Measurements from ENCODE around the gene ARHGAP42.
"Not testable (repeated sequence)": the region's sequence is repeated elsewhere in the genome, so short reads cannot be mapped to it uniquely, and the experiment has no call there.

Gene ARHGAP42

DNA sequence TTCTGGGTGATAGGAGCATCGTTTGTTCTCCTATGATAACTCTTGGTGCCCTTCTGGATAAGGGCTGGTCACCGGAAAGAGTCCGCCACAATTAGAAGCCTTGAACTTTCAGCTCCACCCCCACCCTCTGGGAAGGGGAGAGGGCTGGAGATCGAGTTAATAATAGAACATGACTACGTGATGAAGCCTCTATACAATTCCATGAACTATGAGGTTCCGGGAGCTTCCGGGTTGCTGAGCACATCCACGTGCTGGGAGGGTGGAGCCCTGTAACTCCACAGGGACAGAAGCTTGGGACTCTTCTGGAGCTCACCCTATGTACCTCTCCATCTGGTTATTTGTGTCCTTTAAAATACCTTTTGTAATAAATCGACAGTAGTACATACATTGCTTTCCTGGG lies 40.3 kb downstream of the ARHGAP42 start:
- DNase-seq (ENCODE audit: low read depth) = no peak

DNA sequence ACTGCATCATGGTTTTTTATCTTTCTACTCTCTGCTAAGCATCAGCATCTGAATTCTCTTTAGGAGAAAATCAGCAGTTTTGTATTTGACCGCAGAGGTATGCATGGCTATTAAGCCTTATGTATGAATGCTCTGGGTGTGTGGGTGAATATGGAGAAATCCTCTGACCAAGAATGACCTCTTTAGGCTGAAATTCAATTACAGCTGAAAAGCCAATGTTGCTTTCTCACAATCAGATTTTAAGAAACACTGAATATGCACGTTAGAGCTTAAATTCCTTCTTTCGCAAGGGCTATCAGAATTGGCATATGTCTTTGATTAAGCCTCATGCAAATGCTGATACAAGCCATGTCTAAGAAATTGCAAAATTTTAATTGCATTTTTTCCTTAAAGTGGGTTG lies 43.2 kb downstream of the ARHGAP42 start:
- DNase-seq (ENCODE audit: low read depth) = no peak

DNA sequence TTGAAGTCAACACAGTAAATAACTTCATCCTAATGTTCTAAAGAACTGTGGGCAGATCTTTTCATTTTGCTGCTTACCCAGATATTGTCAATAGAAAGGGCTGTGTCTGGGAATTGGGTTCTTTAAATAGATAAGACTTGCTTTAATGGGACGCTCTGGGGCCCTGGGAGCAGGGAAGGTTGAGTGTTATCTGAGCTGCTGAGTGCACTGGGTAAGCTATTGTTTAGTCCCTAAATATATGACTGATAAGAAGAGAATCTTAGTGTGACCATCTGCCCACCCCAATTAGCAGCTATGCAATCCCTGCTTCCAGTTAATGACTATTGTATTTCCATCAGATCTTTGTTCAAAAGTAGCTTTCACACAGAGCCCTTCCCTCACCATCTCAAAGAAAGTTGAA lies 44.4 kb downstream of the ARHGAP42 start:
- no peak for DNase-seq (ENCODE audit: low read depth)

DNA sequence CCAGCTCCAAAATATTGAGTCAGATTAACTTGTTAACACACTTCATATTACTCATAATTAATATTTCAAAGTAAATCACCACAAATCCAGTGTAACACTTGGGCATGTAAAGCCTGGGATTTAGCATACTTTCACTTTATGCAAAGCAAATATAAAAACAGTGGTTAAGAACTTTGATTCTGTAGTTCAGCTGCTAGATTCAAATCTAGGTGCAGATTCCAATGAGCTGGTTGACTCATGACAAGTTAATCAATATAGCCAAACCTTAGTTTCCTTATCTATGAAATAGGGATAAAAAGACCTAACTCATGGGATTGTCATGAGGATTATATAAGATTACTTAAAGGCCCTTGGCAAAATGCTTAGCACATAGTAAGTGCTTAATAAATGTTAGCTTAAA lies 45.9 kb downstream of the ARHGAP42 start:
- no peak for DNase-seq (ENCODE audit: low read depth)

DNA sequence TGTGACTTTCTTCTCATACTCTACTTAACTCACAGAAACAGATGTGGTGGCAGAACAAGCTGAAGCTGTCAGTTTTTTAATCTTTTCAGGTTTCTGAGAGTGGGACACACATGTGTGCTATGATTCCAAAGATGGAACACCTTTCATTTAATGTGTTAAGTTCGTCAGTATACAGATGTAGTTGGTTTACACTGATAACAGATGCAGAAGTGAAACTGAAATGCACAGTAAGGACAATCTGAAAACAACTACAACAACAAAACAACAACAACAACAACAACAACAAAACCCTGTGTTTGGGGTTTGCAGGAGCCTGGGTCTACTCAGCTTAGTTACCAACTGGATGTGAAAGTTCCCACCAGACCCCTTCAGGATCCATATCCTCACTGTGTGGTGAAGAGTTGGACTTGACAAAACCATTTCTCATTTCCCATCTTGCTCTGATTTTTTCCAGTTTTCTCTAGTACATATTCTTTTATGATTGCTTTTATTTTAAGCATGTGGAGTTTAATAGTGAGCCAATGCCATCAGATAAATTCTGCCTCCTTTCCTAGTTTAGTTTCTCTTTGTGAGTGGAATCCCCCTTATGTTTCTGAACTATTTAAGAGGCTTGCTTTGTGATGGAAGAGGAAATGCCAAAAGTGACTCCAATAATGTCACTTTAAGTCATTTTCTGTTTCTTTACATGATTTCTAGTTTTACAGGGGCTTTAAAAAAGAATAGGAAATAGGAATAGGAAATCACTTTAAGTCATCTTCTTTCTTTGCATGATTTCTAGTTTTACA lies 47.8 kb downstream of the ARHGAP42 start:
- no peak for DNase-seq (ENCODE audit: low read depth)

DNA sequence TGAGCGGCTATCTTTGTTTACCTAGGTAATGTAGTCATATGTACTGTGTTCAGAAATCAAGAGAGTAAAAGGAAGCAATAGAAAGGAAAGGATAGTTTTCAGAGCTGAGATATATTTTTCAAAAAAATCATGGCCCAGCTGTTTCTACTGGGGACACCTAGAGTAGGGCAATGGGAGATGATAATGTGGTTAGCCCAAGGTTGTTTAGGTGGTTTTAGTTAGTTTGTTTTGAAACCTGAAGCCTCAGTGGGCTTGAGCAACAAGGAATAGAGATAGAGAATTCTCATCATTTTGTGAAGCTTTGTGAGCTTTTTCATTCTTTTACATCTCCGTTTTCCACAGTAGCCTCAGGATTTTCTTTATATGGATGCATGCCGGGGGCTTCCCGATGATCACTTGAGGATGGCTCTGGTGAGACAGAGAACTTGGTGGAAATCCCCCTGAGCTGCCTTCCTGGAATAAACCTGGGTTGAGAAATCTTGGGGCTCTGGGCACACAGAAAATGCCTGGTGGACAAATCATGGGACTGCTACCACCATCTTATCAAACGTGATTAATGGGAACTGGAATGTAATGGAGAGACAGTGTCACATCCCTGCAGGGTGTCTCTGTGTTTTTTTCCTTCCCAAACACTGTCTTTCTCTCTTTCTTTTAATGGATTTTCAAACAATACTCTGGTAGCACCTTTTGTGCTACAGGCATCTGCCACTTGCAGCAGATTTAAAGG lies 49.0 kb downstream of the ARHGAP42 start:
- no peak for DNase-seq (ENCODE audit: low read depth)

DNA sequence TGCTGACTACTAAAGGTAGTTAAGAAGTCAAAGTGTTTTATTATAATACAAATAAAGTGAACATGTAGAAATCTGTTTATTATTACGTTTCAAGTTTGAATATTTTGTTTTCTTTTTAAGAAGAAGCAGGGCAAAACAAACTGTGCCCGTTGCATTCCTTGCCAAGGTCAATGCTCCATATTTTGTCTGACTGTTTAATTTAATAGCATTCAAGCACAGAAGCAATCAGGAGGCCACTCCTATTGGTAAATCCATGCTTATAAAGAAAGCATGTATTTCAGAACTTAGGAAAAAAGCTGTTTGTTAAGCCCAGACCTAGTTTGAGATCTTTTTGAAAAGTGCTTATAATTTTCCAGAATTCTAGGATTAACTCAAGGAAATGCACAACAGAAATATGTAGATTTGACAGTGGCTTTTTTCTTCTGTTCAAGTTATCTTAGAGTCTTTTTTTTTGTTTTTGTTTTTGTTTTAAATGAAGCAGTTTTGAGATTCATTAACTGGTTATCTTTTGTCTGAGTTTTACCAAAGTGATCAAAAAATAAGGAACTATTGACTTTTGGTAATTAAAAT lies 51.7 kb downstream of the ARHGAP42 start:
- DNase-seq (ENCODE audit: low read depth) = no peak

DNA sequence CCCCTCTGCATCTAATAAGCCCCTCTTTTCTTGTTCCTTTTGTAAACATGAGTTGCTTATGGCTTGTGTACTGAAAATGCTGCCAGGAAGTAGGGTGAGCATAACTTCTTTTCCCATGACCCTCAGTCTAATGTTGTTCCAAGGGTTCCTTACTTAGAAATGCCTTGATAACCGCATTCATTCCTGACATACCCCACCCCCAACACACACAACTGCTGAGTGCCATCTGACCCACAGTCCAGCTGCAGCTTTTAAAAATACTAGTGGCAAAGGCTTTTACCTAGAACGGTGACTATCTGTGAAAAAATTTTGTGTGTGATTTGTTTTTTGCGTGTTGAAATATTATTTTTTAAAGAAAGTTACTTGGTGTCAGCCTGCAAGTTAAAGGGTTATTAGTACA lies 52.6 kb downstream of the ARHGAP42 start:
- DNase-seq (ENCODE audit: low read depth) = no peak

DNA sequence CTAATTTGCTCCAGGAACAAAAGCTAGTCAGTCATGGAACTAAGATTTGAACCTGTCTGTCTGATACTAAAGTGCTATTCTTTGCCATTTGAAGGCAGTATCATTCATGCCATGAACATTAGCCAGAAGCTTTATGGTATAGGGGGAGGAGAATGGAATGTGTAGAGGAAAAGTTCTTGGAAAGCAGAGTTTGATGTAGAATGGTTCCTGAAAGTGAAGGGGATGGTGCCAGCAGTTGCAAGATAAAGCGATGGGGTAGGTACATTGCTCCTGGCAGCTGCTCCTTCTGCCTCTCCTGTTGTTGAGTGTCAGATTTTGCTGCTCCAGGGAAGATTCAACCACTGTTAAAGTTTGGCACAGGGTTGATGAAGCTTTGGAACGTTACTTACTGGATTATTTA lies 53.4 kb downstream of the ARHGAP42 start:
- DNase-seq (ENCODE audit: low read depth) = no peak

DNA sequence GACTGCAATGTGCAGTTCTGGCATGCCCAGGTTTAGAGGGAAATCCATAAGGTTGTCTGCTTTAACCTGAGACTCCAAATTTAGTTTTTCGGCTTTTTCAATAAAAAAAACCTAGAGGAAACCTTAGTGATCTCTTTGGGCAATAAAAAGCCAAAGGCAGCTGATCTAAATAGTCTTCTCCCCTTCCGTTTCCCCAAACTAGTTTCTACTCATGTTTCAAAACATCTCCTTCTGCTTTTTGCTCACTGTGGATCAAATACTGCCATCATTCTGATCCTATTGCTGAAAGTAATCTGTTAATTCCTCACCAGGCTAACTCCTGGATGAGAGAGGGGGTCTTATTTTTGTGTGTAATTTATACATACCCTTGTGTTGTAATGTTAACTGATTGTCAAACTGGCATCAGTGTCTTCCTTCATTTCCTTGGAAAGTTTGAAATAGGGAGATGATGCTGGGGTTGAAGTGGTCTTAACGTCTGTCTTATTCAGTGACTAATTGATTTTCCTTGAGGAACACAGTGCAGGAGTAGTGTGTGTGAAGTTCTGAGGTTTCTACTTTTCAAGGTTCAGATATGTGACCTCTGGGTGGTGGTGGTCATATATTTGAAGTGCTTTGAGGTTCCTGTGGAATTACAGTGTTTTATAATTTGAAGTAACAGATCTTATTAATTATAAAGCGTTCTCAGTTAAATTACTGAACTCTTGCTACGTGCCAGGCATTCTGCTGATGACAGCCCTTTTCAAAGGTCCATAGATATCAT lies 55.0 kb downstream of the ARHGAP42 start:
- no peak for DNase-seq (ENCODE audit: low read depth)

DNA sequence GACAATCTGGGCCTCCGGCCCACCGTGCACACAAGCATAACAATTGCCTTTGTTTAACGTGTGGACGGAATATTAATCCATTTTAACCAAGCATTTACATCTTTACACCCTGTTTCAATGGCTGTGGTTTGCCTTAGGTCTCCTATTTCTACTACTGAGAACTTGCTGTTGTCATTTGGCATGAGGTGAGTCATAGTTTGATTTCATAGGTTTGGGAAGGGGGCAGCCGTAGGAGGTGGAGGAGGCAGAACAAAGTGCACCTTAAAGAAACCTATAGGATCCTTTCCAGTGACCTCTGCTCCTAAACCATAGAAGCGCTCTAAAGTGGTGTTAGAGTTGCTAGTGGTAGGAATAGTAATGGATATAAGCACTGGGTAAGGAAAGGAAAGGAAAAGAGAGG lies 59.4 kb downstream of the ARHGAP42 start:
- no peak for DNase-seq (ENCODE audit: low read depth)

DNA sequence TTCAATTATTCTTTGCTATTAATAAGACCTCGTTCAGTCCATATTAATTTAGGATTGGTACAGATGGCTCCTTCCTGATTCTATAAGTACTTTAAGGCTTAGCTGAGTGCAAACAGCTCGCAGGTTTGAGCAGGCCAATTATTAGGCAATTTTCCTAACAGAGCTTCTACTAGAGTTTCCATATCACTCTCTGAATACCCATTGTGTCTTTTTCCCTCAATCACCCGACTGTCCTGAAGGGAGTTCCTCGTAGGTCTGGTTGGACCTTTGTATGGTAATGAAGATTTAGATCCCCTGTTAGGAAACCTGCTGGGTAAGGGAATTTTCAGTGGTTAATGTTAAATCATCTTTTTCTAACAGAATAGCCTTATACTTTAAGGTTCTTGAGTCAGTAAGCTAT lies 61.1 kb downstream of the ARHGAP42 start:
- DNase-seq (ENCODE audit: low read depth) = no peak

DNA sequence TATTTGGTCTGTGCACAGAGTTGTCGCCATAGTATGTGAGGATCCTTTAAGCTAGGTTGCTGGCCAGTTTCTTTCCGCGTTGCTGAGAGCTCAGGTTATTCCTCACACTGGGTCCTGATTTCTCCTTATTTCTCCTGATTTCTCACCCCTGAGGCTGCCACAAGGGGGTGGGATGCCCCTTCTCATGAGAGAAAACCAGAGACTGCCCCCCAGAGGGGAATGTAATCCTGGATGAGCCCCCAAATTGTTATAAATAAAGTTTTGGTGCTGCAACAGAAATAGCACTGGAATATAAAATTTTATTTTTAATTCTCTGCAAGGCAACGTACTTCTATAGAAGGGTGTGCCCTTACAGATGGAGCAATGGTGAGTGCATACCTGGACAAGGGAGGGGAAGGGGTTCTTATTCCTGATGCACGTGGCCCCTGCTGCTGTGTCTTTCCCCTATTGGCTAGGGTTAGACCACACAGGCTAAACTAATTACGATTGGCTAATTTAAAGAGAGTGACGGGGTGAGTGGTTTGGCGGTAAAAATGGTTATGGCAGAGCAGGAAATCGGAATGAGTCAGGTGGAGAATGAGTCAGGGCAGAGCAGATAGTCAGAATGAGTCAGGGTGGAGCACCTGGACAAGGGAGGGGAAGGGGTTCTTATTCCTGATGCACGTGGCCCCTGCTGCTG lies 62.9 kb downstream of the ARHGAP42 start:
- not testable (repeated sequence) for DNase-seq (ENCODE audit: low read depth)

DNA sequence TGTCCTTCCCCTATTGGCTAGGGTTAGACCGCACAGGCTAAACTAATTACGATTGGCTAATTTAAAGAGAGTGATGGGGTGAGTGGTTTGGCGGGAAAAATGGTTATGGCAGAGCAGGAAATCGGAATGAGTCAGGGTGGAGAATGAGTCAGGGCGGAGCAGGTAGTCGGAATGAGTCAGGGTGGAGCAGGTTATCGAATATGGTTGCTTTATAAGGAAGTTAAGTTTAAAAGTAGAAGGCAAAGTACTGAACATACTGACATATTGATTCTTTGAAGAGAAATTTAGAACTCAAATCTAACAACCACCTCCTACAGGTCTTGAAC lies 63.4 kb downstream of the ARHGAP42 start:
- not testable (repeated sequence) for DNase-seq (ENCODE audit: low read depth)

DNA sequence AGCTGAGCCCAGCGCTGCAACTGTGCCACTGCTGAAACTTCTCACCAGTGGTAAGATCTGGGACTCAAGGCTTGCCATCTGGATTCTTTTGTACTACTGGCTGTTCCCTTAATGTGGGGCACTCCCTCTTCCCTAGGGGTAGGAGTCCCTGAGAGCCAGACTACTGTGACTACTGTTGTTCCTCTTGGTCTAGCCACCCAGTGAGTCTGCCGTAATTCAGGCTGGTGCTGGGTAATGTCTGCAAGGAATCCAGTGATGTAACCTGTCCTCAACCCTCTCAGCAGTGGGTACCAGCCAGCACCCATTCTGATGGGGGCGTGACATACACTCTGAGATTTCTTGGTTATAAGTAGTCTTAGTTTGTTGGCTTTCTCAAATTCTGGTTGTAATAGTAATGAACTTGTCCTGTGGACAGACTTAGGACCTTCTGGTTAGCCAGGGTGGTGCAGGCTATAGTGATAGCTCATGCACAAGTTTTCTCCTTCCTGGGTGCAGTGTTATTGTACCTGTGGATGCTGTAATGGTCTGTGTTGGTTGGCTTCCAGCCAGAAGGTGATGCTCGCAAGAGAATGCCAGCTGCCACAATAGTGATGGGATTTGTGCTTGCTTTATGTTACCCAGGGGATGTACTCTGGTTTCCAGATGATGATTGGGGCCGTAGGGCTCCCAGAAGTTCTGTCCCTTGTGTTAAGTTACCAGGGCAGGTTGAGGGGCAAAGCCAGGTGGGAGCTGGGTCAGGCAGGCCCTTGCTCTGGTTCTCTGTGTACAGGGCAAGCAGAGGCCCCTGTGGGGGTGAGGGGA lies 65.5 kb downstream of the ARHGAP42 start:
- DNase-seq (ENCODE audit: low read depth) = no peak

DNA sequence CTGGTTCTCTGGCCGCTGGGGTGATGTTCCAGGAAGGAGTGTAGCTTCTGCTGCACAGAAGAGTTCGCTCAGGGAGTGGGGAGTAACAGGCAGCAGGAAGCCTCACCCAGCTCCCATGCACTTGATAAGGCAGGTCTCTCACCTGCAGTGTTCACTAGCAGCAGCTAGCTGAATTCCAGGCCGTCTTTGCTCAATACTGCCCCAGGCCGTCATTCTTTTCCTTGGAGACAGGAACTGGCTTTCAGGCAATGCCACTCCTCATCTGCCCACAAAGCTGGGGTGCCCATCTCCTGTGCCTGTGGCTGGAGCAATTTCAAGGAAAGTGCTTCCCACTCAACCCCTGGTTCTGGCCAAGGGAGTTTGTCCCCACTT lies 66.1 kb downstream of the ARHGAP42 start:
- no peak for DNase-seq (ENCODE audit: low read depth)

DNA sequence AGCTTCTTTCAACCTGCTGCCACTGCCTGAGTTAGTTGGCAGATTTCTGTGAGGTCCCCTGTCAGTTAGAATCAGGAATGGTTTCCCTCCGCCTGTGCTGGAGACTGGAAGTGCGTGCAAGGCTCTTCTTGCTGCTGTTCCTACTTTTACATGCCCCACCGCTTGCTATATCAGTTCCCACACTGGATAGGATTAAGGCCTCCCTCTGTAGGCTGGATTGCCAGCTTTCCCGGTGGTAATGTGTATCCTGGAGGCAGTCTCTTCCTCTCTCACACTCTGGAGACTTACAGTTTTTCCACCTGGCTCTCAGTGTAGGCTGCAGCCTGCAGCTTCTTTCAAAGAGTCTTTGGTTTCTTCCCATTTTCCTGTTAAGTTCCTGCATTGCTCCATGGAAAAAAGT lies 66.5 kb downstream of the ARHGAP42 start:
- DNase-seq (ENCODE audit: low read depth) = no peak

DNA sequence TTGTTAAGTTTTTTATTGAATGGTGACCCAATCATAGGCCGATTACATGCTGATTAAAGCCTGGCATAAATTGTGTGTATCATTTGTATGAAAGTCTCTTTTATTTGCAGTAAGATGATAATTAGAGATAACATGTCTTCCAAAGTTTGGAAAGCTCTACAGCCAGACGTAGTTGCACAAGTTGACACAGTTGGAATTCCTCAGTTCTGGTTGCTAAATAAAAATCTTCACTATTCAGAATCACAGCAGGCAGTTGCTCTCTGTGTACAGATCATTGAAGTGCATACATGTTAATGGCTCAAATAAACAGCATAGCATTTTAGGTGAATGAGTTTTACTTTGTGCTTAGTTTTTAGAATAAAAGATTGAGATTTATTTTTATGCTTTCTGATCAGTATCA lies 69.5 kb downstream of the ARHGAP42 start:
- DNase-seq (ENCODE audit: low read depth) = no peak

DNA sequence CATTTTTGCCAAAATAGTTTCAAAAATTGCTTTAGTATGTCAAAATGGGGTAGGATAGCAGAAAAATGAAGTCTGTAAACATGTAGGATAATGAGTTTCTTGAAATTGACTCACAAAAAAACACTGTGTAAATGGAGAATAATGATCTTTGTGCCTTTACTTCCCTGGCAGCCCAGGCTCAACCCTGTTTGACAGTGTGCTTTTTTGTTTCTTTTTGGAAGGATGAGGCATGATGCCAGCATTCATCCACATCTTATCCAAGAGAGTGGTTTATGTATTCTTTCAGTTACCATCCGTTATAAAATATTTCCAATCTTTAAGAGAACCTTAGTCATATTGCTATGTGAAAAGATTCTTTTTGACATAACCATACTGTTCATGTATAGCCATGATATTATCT lies 70.6 kb downstream of the ARHGAP42 start:
- no peak for DNase-seq (ENCODE audit: low read depth)

DNA sequence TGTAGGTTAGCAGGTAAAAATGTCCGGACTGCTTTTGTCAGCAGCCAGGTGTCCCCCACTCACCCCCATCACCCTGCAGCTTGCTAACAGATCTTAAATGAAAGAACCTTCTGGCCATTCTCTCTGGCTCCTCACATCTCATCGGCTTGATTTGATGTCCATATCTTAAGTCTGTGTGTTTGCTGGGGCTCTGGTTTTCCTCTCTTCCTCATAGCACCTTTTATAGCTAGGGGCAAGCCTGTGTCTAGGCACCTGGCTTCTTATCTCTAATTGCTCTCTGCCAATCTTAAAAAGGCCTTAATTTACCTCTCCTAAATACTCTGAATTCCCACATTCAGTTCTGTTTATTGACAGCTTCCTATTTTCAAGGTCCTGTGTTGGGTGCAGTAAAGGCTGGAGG lies 72.0 kb downstream of the ARHGAP42 start:
- no peak for DNase-seq (ENCODE audit: low read depth)

DNA sequence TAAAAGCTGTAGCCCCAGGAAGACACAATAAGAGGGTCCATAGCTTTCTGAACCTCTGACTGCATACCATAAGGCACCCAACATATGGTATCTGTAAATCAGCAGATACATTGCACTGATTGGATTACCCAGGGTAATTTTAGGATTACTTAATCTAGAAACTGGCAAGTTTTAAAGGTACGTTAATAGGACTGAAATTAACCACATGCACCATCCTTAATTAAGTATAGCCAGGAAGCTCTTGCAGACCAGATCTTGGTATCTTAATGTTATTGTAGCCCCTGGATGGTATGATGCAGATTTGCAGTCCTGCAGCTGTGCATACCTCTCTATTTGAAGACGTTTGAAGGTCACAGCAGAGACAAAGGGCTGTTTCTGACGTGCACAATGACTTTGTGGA lies 72.8 kb downstream of the ARHGAP42 start:
- DNase-seq (ENCODE audit: low read depth) = no peak

Measured in T follicular helper cell (primary cell).